HepG2 (cell line): ENCODE data around the gene PCSK6. TPM values are rescaled to one million over a fixed set of nuclear protein-coding genes. Genes with fewer than 3 reads are reported as not detected.
A peak's percentile ranks its signal among the peaks of the same experiment; 100 is the strongest.

ENCODE experiments used
- ELF3 ChIP-seq: IDR thresholded peaks from 2 replicates; pipeline ENCODE4 v1.6.1; 2016; ENCODE audit warnings: missing genetic modification reagents, missing compliant biosample characterization
- KAT7 ChIP-seq: IDR thresholded peaks from 2 replicates; pipeline ENCODE4 v1.6.1; 2018; ENCODE audit warnings: borderline replicate concordance, missing compliant biosample characterization
- SCMH1 ChIP-seq: sonication (generic); formaldehyde crosslinking; IDR thresholded peaks from 2 replicates; pipeline ENCODE4 v1.9.0; 2021; ENCODE audit warnings: missing genetic modification reagents, mild to moderate bottlenecking, borderline replicate concordance
- SOX13 ChIP-seq, 3 experiments: fragments of 450-650 bp in 1 of 3; sonication (generic) in 1 of 3; formaldehyde crosslinking in 1 of 3; IDR thresholded peaks in 2 of 3; conservative IDR thresholded peaks in 1 of 3; 2 replicates each; pipeline versions ENCODE4 v1.5.0 to v1.6.1; 2016 to 2020; ENCODE audit warnings: antibody characterized with exemption in 1 of 3, mild to moderate bottlenecking in 1 of 3, missing compliant biosample characterization in 1 of 3, missing genetic modification reagents in 1 of 3, moderate library complexity in 1 of 3
- ZKSCAN8 ChIP-seq: IDR thresholded peaks from 2 replicates; pipeline ENCODE4 v1.6.1; 2016; ENCODE audit warnings: borderline replicate concordance, missing genetic modification reagents, missing compliant biosample characterization
- ZNF451 ChIP-seq: sonication (generic); formaldehyde crosslinking; IDR thresholded peaks from 2 replicates; pipeline ENCODE4 v1.5.0; 2020; ENCODE audit warnings: mild to moderate bottlenecking, missing genetic modification reagents
- ZSCAN21 ChIP-seq: sonication (generic); formaldehyde crosslinking; IDR thresholded peaks from 2 replicates; pipeline ENCODE4 v1.8.0; 2022; ENCODE audit warnings: mild to moderate bottlenecking, missing genetic modification reagents, moderate library complexity, borderline replicate concordance
- polyA plus RNA-seq, 8 experiments: library from polyadenylated mRNA; depleted of rRNA in 3 of 8; stranded (reverse) in 7 of 8; unstranded in 1 of 8; fragments of >200 nt; fragmentation: Illumina TruSeq in 4 of 8; extraction: Trizol in 4 of 8; gene quantifications; 2 replicates each; pipeline versions ENCODE4 v1.2.1 to v1.2.3, GENCODE V29; 2011 to 2016; ENCODE audit warnings: low read depth in 4 of 8, missing spikeins in 1 of 8, mixed read lengths in 1 of 8; ENCODE audit not compliant: insufficient read depth in 1 of 8
- total RNA-seq, 5 experiments: library from RNA; depleted of rRNA; stranded (reverse); fragments of >200 nt; fragmentation: Illumina TruSeq; extraction: Trizol; gene quantifications; 2 replicates each; pipeline ENCODE4 v1.2.3, GENCODE V29; 2016; ENCODE audit warnings: low read depth in 1 of 5
- TF ChIP-seq, protein P1 (sequence below): sonication (generic); formaldehyde crosslinking; IDR thresholded peaks from 2 replicates; pipeline ENCODE4 v1.9.0; 2022; ENCODE audit warnings: low read depth, missing genetic modification reagents
- TF ChIP-seq, protein P2 (sequence below): sonication (generic); formaldehyde crosslinking; IDR thresholded peaks from 2 replicates; pipeline ENCODE4 v1.4.0; 2020; ENCODE audit warnings: missing genetic modification reagents, low read depth, mild to moderate bottlenecking, borderline replicate concordance
- TF ChIP-seq, protein P3 (sequence below), 2 experiments: sonication (generic) in 1 of 2; formaldehyde crosslinking in 1 of 2; IDR thresholded peaks; 2 replicates each; pipeline versions ENCODE4 v1.4.0 to v1.6.1; 2016 to 2020; ENCODE audit warnings: borderline replicate concordance in 1 of 2, low read depth in 1 of 2, mild to moderate bottlenecking in 1 of 2, missing genetic modification reagents in 1 of 2
- TF ChIP-seq, protein P4 (sequence below): sonication (generic); formaldehyde crosslinking; IDR thresholded peaks from 2 replicates; pipeline ENCODE4 v1.8.1; 2023; ENCODE audit warnings: mild to moderate bottlenecking, missing genetic modification reagents, borderline replicate concordance
- TF ChIP-seq, protein P5 (sequence below): sonication (generic); formaldehyde crosslinking; IDR thresholded peaks from 2 replicates; pipeline ENCODE4 v1.5.1; 2020; ENCODE audit warnings: mild to moderate bottlenecking, missing genetic modification reagents, moderate library complexity

The PCSK6 gene
- total and polyA plus RNA-seq, 2 of the 13 experiments (the other 11 are each of a cell fraction or from before 2014, with no cell fraction given): 56.5 to 155 TPM

DNA sequence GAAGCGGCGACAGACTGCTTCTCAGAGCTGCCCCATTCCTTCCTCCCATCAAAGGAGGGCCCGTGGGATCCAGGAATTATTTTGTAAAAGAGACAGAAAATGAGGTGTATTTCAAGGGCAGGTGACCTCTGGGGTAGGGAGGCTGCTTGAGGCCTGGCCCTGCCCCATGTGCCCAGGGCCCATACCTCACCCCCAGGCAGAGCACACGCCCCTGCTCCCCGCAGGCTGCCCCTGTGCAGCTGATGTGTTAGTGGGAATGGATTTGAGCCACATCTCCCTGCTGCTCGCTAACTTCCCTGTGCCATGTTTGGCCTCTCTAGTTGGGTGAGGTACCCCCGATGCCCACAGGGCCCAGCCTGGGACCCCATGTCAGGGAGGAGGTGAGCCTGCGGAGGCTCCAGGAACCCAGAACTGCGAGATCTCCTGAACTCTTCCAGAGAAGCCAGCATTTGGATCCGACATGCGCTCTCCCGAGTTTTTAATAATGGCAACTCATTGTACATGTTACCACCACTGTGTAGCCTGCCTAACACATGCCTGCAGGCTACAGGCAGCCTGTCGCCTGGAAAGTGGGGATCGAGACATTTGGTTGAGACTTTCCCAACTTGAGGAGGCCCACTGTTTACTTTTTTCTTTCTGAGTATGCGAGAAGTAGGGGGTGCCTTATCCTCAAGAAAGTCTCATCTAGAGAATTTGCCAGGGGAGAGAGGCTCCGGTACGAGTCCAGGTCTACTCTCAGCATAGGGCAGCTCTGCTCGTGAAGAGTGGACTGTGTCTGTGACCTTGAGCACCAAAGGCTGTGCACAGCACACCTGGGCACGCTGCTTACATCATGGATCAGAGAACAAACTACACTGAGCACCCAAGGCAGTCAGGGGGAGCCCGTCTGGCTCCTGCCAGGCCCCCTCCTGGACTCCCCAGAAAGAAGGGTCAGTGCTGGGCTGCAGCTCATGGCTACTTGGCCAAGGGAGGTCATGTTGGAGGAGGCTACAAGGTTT is 36.1 kb downstream of the PCSK6 start (continued):
- TF ChIP-seq, protein P1, sequence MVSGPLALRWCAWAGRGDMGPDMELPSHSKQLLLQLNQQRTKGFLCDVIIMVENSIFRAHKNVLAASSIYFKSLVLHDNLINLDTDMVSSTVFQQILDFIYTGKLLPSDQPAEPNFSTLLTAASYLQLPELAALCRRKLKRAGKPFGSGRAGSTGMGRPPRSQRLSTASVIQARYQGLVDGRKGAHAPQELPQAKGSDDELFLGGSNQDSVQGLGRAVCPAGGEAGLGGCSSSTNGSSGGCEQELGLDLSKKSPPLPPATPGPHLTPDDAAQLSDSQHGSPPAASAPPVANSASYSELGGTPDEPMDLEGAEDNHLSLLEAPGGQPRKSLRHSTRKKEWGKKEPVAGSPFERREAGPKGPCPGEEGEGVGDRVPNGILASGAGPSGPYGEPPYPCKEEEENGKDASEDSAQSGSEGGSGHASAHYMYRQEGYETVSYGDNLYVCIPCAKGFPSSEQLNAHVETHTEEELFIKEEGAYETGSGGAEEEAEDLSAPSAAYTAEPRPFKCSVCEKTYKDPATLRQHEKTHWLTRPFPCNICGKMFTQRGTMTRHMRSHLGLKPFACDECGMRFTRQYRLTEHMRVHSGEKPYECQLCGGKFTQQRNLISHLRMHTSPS (CRISPR knock-in tag): peak; percentile 62
- TF ChIP-seq ELF3 (CRISPR knock-in tag): peak; percentile 42
- TF ChIP-seq, protein P2, sequence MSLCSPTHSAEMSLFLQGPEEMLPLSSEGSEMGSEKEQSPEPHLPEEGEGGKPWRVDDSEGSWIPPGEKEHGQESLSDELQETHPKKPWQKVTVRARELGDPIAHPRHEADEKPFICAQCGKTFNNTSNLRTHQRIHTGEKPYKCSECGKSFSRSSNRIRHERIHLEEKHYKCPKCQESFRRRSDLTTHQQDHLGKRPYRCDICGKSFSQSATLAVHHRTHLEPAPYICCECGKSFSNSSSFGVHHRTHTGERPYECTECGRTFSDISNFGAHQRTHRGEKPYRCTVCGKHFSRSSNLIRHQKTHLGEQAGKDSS: peak; percentile 92; the same call in 1 of the 2 replicates
- TF ChIP-seq ZSCAN21 (CRISPR knock-in tag): 0 out of 2 replicates have a peak, but pooled peaks have one; percentile 13
- no peak for TF ChIP-seq SCMH1 (CRISPR knock-in tag)
- peak; percentile 51; the same call in 1 of the 2 replicates for TF ChIP-seq ZNF451 (CRISPR knock-in tag)
- TF ChIP-seq SOX13 (IDR thresholded peaks at IDR 0.05): no peak
- TF ChIP-seq SOX13 (CRISPR knock-in tag; conservative IDR thresholded peaks at IDR 0.05 in 1 of 2, IDR thresholded peaks at IDR 0.05 in 1 of 2): peak in 1 of 2 experiments; percentile 50; a peak in 1 of 4 replicates
- TF ChIP-seq, protein P3, sequence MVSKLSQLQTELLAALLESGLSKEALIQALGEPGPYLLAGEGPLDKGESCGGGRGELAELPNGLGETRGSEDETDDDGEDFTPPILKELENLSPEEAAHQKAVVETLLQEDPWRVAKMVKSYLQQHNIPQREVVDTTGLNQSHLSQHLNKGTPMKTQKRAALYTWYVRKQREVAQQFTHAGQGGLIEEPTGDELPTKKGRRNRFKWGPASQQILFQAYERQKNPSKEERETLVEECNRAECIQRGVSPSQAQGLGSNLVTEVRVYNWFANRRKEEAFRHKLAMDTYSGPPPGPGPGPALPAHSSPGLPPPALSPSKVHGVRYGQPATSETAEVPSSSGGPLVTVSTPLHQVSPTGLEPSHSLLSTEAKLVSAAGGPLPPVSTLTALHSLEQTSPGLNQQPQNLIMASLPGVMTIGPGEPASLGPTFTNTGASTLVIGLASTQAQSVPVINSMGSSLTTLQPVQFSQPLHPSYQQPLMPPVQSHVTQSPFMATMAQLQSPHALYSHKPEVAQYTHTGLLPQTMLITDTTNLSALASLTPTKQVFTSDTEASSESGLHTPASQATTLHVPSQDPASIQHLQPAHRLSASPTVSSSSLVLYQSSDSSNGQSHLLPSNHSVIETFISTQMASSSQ (IDR thresholded peaks at IDR 0.05; ENCODE audit: low read depth): no peak
- TF ChIP-seq, protein P3 (CRISPR knock-in tag; IDR thresholded peaks at IDR 0.05; ENCODE audit: borderline replicate concordance): peak; percentile 23; the same call in 1 of the 2 replicates
- TF ChIP-seq ZKSCAN8: 0 out of 2 replicates have a peak, but pooled peaks have one; percentile 17
- TF ChIP-seq, protein P4, sequence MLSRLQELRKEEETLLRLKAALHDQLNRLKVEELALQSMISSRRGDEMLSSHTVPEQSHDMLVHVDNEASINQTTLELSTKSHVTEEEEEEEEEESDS (CRISPR knock-in tag): no peak
- TF ChIP-seq, protein P5, sequence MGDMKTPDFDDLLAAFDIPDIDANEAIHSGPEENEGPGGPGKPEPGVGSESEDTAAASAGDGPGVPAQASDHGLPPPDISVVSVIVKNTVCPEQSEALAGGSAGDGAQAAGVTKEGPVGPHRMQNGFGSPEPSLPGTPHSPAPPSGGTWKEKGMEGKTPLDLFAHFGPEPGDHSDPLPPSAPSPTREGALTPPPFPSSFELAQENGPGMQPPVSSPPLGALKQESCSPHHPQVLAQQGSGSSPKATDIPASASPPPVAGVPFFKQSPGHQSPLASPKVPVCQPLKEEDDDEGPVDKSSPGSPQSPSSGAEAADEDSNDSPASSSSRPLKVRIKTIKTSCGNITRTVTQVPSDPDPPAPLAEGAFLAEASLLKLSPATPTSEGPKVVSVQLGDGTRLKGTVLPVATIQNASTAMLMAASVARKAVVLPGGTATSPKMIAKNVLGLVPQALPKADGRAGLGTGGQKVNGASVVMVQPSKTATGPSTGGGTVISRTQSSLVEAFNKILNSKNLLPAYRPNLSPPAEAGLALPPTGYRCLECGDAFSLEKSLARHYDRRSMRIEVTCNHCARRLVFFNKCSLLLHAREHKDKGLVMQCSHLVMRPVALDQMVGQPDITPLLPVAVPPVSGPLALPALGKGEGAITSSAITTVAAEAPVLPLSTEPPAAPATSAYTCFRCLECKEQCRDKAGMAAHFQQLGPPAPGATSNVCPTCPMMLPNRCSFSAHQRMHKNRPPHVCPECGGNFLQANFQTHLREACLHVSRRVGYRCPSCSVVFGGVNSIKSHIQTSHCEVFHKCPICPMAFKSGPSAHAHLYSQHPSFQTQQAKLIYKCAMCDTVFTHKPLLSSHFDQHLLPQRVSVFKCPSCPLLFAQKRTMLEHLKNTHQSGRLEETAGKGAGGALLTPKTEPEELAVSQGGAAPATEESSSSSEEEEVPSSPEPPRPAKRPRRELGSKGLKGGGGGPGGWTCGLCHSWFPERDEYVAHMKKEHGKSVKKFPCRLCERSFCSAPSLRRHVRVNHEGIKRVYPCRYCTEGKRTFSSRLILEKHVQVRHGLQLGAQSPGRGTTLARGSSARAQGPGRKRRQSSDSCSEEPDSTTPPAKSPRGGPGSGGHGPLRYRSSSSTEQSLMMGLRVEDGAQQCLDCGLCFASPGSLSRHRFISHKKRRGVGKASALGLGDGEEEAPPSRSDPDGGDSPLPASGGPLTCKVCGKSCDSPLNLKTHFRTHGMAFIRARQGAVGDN (CRISPR knock-in tag): peak; percentile 88
- peak; percentile 44; the same call in 1 of the 2 replicates for TF ChIP-seq KAT7 (CRISPR knock-in tag)
